Fibroblast of the aortic adventitia (primary cell): ENCODE results near the gene ARMC9. TPM values are rescaled to one million over a fixed set of nuclear protein-coding genes. Genes with fewer than 3 reads are reported as not detected.

ENCODE experiments used
- DNase-seq: peaks from one replicate; pipeline ENCODE4 v3.0.0-alpha.2; 2010; ENCODE audit warnings: low read depth
- H3K4me3 ChIP-seq: 2 replicates; pipeline ENCODE4 v1.5.1; 2011; ENCODE audit warnings: low read depth, mild to moderate bottlenecking, control low read depth, low read length, moderate library complexity
- CTCF ChIP-seq: IDR thresholded peaks from 2 replicates; pipeline ENCODE4 v1.5.1; 2011; ENCODE audit warnings: mild to moderate bottlenecking, low read length, control low read depth, inconsistent platforms; ENCODE audit not compliant: insufficient read depth
- total RNA-seq: library from RNA; depleted of rRNA; stranded (reverse); fragments of >200 nt; gene quantifications from 2 replicates; pipeline ENCODE4 v1.2.3, GENCODE V29; 2012; ENCODE audit warnings: low replicate concordance

Gene ARMC9
- total RNA-seq, 1 donor: 94.4 TPM

- no peak for DNase-seq
- no peak overlapping the region for H3K4me3 ChIP-seq
- TF ChIP-seq CTCF: no peak
Observed at GRCh38 chr2:231380991-231381847, 182.8 kb downstream of the ARMC9 start.

GRCh38 chr2:231382116-231382515 lies 183.7 kb downstream of the ARMC9 start:
- no peak for DNase-seq
- no peak for TF ChIP-seq CTCF

DNA sequence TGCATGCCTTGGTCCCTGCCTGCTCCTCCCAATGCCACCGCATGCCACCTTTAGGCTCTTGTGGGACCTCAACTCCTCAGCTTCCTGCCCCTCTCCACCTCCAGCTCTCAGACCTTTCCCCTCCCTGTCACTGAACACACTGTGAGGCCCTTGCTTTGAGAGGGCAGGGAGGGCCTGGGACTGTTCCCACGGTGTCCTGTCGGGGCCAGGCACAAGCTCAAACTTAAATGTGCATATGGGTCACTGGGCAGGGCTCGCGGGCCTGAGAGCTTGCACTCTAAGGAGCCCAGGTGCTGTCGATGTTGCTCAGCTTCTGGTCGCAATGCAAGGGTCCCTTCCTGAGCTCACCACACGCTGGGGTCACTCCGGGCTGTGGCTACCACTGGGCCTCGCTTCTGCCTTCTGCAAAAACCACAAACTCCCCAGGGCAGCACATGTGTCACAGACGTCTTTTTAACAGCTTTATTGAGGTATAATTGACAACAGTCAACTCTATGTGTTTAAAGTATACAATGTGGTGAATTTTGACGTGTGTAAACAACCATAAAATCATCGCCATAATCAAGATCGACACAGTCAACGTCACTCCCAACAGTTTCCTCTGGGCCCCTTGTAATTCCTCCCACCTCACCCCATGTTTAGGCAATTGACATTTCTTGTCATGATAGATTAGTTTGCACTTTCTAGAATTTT lies 185.1 kb downstream of the ARMC9 start:
- no peak overlapping the region for H3K4me3 ChIP-seq
- TF ChIP-seq CTCF: no peak
- no peak for DNase-seq

More at GRCh38 chr2:231382116-231382515, 183.7 kb downstream of the ARMC9 start:
- no peak overlapping the region for H3K4me3 ChIP-seq

GRCh38 chr2:231384109-231384435 lies 185.6 kb downstream of the ARMC9 start:
- DNase-seq: no peak
- TF ChIP-seq CTCF: no peak
- H3K4me3 ChIP-seq: no peak overlapping the region

GRCh38 chr2:231384970-231385369 lies 186.5 kb downstream of the ARMC9 start:
- no peak for DNase-seq
- no peak for TF ChIP-seq CTCF
- no peak overlapping the region for H3K4me3 ChIP-seq

- H3K4me3 ChIP-seq: no peak overlapping the region
- DNase-seq: no peak
- no peak for TF ChIP-seq CTCF
Observed at GRCh38 chr2:231385429-231385828, 187.0 kb downstream of the ARMC9 start.
